Activated T-cell treated with anti-CD3 and anti-CD28 coated beads, Interleukin-2, amount 50 U/mL, for 4 hours (primary cell): ENCODE measurements around the gene LRRC1. TPM values are rescaled to one million over a fixed set of nuclear protein-coding genes. Genes with fewer than 3 reads are reported as not detected.
"Not testable (repeated sequence)": the region's sequence is repeated elsewhere in the genome, so short reads cannot be mapped to it uniquely, and the experiment has no call there.

ENCODE experiments used
- ATAC-seq, 2 donors: fragments of 200-7000 bp; cut with Tn5 transposase; one replicate each; pipeline ENCODE4 v1.10.0; 2021
- DNase-seq: peaks from one replicate; pipeline ENCODE4 v3.0.0-alpha.2; 2020
- H3K27me3 Mint-ChIP-seq: one replicate; pipeline ENCODE4 v1.8.0; 2021; ENCODE audit warnings: low read depth, mixed read lengths
- H3K36me3 Mint-ChIP-seq: one replicate; pipeline ENCODE4 v1.8.0; 2022; ENCODE audit warnings: mixed read lengths; ENCODE audit not compliant: insufficient read depth
- H3K4me1 Mint-ChIP-seq: one replicate; pipeline ENCODE4 v1.8.0; 2021; ENCODE audit warnings: low read depth, mixed read lengths
- H3K4me3 Mint-ChIP-seq: one replicate; pipeline ENCODE4 v1.8.0; 2021; ENCODE audit warnings: mild to moderate bottlenecking, moderate library complexity, mixed read lengths
- H3K9me3 Mint-ChIP-seq: one replicate; pipeline ENCODE4 v1.8.0; 2021; ENCODE audit warnings: mixed read lengths
- total RNA-seq, 3 donors: library from RNA; stranded (reverse); gene quantifications; one replicate each; pipeline ENCODE4 v1.2.1, GENCODE V29; 2021

The LRRC1 gene
- total RNA-seq, 3 donors from 2014 or later = 0.78 to 1.9 (median 0.79) TPM

GRCh38 chr6:53797304-53797703, 2.5 kb downstream of the LRRC1 start:
- H3K4me3 Mint-ChIP-seq = no peak overlapping the region
- DNase-seq = no peak
- H3K36me3 Mint-ChIP-seq = peaks cover 2% of the 10 kb centered on the region
- no peak for ATAC-seq
- no peaks in the 10 kb centered on the region for H3K9me3 Mint-ChIP-seq
- H3K4me1 Mint-ChIP-seq = peaks cover 24% of the 10 kb centered on the region
- H3K27me3 Mint-ChIP-seq = peaks cover 8% of the 10 kb centered on the region

DNA sequence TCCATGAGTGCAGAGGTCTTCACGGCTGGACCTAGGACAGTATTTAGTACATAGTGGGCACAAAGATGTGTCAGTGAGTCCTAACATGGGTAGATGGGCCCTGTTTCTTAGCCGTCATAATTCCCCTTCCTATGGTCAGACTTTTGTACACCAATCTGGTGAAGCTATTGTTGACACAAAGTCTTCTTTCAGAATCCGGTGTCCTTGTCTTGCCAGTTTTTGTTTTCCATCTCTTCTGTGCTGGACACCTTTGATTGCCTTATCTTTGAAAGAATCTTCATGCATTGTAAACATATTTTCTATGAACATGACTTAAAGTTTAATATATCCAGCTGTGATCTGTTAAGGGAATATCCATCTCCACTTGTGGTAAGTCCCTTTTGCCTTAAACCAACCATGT, 4.5 kb downstream of the LRRC1 start:
- H3K4me3 Mint-ChIP-seq = no peak overlapping the region
- ATAC-seq = no peak
- peaks cover 2% of the 10 kb centered on the region for H3K36me3 Mint-ChIP-seq
- no peak for DNase-seq
- H3K4me1 Mint-ChIP-seq = peaks cover 11% of the 10 kb centered on the region
- no peaks in the 10 kb centered on the region for H3K27me3 Mint-ChIP-seq
- no peaks in the 10 kb centered on the region for H3K9me3 Mint-ChIP-seq

- peaks cover 2% of the 10 kb centered on the region for H3K36me3 Mint-ChIP-seq
- no peaks in the 10 kb centered on the region for H3K27me3 Mint-ChIP-seq
- peaks cover 5% of the 10 kb centered on the region for H3K4me1 Mint-ChIP-seq
- H3K4me3 Mint-ChIP-seq = no peak overlapping the region
- H3K9me3 Mint-ChIP-seq = no peaks in the 10 kb centered on the region
- ATAC-seq (no peak), DNase-seq (no peak)
Measured at GRCh38 chr6:53801022-53801421, 6.2 kb downstream of the LRRC1 start.

GRCh38 chr6:53802582-53802981, 7.8 kb downstream of the LRRC1 start:
- peaks cover 2% of the 10 kb centered on the region for H3K36me3 Mint-ChIP-seq
- DNase-seq = no peak
- no peaks in the 10 kb centered on the region for H3K9me3 Mint-ChIP-seq
- no peaks in the 10 kb centered on the region for H3K4me1 Mint-ChIP-seq
- H3K4me3 Mint-ChIP-seq = no peak overlapping the region
- no peaks in the 10 kb centered on the region for H3K27me3 Mint-ChIP-seq
- no peak for ATAC-seq

- Mint-ChIP-seq H3K36me3 (peaks cover 2% of the 10 kb centered on the region), H3K4me3 (no peak overlapping the region), H3K4me1 (no peaks in the 10 kb centered on the region), H3K27me3 (no peaks in the 10 kb centered on the region), H3K9me3 (no peaks in the 10 kb centered on the region)
- ATAC-seq (no peak), DNase-seq (no peak)
Measured at GRCh38 chr6:53803081-53803860, 8.5 kb downstream of the LRRC1 start.

GRCh38 chr6:53805016-53805415, 10.2 kb downstream of the LRRC1 start:
- DNase-seq = no peak
- peaks cover 2% of the 10 kb centered on the region for H3K36me3 Mint-ChIP-seq
- H3K4me1 Mint-ChIP-seq = no peaks in the 10 kb centered on the region
- H3K4me3 Mint-ChIP-seq = no peak overlapping the region
- no peaks in the 10 kb centered on the region for H3K9me3 Mint-ChIP-seq
- no peaks in the 10 kb centered on the region for H3K27me3 Mint-ChIP-seq
- no peak for ATAC-seq

DNA sequence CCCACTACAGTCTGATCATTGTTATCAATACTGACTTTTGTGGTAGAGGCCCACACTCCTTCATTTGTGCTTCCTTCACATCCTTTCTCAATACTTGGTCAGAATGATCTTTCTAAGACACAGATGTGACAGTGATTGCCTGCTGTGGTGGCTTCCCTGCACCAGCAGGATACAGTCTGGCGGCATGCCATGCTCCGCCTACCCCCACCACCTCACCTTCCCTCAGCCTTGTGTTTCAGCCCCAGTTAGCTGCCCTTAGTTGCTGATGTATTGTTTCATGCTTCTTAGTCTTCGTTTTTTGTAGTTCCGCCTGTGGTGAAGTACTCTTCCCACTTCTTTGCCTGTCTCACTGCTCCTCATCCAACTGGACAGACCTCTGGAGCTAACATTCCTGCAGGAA, 10.9 kb downstream of the LRRC1 start:
- no peaks in the 10 kb centered on the region for H3K9me3 Mint-ChIP-seq
- H3K4me1 Mint-ChIP-seq = no peaks in the 10 kb centered on the region
- no peak overlapping the region for H3K4me3 Mint-ChIP-seq
- DNase-seq (no peak), ATAC-seq (no peak)
- no peaks in the 10 kb centered on the region for H3K27me3 Mint-ChIP-seq
- peaks cover 2% of the 10 kb centered on the region for H3K36me3 Mint-ChIP-seq

GRCh38 chr6:53807606-53808005, 12.8 kb downstream of the LRRC1 start:
- H3K27me3 Mint-ChIP-seq, H3K4me1 Mint-ChIP-seq, H3K4me3 Mint-ChIP-seq, ATAC-seq, DNase-seq, H3K36me3 Mint-ChIP-seq, H3K9me3 Mint-ChIP-seq: not testable (repeated sequence)

- H3K9me3 Mint-ChIP-seq = no peaks in the 10 kb centered on the region
- no peak overlapping the region for H3K4me3 Mint-ChIP-seq
- H3K27me3 Mint-ChIP-seq = no peaks in the 10 kb centered on the region
- no peak for ATAC-seq
- DNase-seq = no peak
- no peaks in the 10 kb centered on the region for H3K4me1 Mint-ChIP-seq
- no peaks in the 10 kb centered on the region for H3K36me3 Mint-ChIP-seq
Measured at GRCh38 chr6:53808302-53808881, 13.6 kb downstream of the LRRC1 start.

DNA sequence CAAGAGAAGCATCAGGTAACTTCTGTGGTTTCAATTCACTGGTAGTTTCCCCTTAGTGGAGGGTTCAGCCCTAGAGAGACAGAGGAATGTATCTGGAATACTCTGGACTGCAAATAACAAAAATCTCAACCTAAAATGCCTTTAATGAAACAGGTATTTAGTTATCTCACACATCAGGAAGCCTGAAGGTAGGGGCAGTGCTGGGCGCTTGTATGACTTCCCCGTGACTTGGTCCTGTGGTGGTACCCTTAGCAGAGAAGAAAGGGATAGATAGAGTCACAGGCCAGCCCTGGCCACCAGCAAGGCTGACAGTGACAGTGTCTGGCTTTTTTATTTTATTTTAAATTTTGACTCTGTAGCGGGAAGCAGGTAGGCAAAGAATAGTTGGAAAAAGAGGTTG, 14.9 kb downstream of the LRRC1 start:
- no peak overlapping the region for H3K4me3 Mint-ChIP-seq
- H3K9me3 Mint-ChIP-seq = no peaks in the 10 kb centered on the region
- no peaks in the 10 kb centered on the region for H3K4me1 Mint-ChIP-seq
- no peaks in the 10 kb centered on the region for H3K27me3 Mint-ChIP-seq
- H3K36me3 Mint-ChIP-seq = no peaks in the 10 kb centered on the region
- no peak for DNase-seq
- no peak for ATAC-seq

GRCh38 chr6:53811082-53811481, 16.3 kb downstream of the LRRC1 start:
- no peaks in the 10 kb centered on the region for H3K36me3 Mint-ChIP-seq
- H3K27me3 Mint-ChIP-seq = no peaks in the 10 kb centered on the region
- H3K4me3 Mint-ChIP-seq = no peak overlapping the region
- DNase-seq (no peak), ATAC-seq (no peak)
- no peaks in the 10 kb centered on the region for H3K4me1 Mint-ChIP-seq
- H3K9me3 Mint-ChIP-seq = no peaks in the 10 kb centered on the region

DNA sequence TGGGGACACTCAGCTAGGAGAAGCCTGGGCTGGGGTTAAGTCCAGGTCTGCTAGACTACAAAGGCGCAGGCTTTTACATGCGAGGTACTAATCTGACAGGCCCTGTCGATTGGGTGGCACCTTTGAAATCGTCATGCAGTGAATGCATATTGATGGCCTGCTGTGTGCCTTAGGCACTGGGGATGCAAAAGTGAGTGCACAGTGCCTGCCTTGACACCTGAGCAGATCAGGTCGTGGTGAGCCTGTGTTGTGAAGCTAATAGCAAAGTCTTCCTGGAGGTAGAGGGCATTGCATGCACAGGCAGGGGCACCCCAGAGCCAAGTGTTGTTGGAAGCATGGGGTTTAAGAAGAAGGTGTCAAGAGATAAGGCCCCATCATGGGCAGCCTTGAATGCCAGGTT, 16.9 kb downstream of the LRRC1 start:
- no peak for DNase-seq
- Mint-ChIP-seq H3K4me3 (no peak overlapping the region), H3K4me1 (no peaks in the 10 kb centered on the region), H3K36me3 (no peaks in the 10 kb centered on the region), H3K9me3 (no peaks in the 10 kb centered on the region), H3K27me3 (no peaks in the 10 kb centered on the region)
- no peak for ATAC-seq

DNA sequence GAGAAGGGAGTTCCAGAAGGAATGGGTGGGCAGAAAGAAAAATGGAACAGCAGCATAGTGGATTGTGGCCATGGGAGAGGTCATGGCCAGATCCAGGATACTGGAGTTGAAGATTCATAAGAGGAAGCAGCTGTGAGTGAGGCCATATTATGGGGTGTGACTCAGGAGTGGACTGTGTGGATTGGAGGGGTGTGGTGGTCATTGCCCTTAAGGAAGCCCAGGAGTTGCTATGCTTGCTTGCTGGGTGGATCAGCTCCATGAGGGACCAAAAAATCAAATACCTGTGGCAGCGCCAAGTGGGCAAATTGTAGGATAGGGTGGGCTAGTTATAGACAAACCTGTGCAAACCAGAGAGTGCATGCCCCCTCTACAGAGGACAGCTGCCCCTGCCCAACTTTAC, 18.3 kb downstream of the LRRC1 start:
- Mint-ChIP-seq H3K36me3 (no peaks in the 10 kb centered on the region), H3K4me1 (no peaks in the 10 kb centered on the region), H3K9me3 (no peaks in the 10 kb centered on the region), H3K27me3 (no peaks in the 10 kb centered on the region), H3K4me3 (no peak overlapping the region)
- no peak for ATAC-seq
- no peak for DNase-seq

DNA sequence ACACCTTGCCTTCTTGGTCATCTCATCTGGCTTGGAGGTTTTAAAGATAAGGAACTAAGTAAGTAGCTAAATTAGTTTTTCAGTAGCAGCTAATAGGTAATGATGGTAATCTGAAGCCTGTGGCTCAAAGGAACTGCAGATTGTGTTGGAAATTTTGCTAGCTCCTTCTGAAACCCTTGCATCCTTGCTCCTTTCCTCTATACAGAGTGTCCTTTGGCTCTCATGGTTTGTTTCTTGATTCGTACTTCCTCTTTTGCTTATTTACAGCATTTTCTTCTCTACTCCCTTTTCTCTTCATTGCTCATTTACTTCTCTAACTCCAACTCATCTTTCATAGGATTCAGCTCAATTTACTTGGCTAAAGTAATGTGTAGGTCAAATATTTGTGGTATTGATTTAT, 19.0 kb downstream of the LRRC1 start:
- H3K9me3 Mint-ChIP-seq = no peaks in the 10 kb centered on the region
- H3K4me3 Mint-ChIP-seq = no peak overlapping the region
- no peak for DNase-seq
- ATAC-seq = no peak
- no peaks in the 10 kb centered on the region for H3K4me1 Mint-ChIP-seq
- H3K36me3 Mint-ChIP-seq = no peaks in the 10 kb centered on the region
- no peaks in the 10 kb centered on the region for H3K27me3 Mint-ChIP-seq

DNA sequence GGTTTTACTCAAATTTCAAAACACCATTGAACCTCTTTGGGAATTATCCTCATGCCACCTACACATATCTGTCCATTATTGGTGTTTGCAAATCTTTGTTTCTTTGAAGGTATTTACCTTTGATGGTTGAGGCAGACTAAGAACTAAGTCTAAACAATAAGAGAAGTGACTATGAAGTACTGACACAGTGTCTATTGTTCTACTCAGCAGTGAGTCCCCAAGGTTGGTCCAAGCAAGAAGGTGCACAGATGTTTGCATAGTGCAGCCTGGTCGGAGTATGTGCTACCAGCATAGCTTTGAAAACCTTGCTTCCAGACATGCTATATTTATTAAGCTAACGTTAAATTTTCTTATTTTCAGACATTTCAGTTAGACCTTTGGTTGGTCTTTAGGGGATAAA, 19.5 kb downstream of the LRRC1 start:
- Mint-ChIP-seq H3K27me3 (no peaks in the 10 kb centered on the region), H3K36me3 (no peaks in the 10 kb centered on the region), H3K9me3 (no peaks in the 10 kb centered on the region), H3K4me1 (no peaks in the 10 kb centered on the region), H3K4me3 (no peak overlapping the region)
- ATAC-seq = no peak
- no peak for DNase-seq
